Esophagus muscularis mucosa (tissue), 4 donors: Measurements from ENCODE around the gene ZFR.

Experiments
- CTCF ChIP-seq, 3 experiments: fragments of 200-600 bp in 2 of 3; fragments of 450-650 bp in 1 of 3; sonication (generic) in 2 of 3; IDR thresholded peaks; one replicate each; pipeline ENCODE4 v1.5.1; 2017 to 2019; ENCODE audit warnings: antibody characterized with exemption in 3 of 3, mild to moderate bottlenecking in 2 of 3, moderate library complexity in 1 of 3
- EP300 ChIP-seq: sonication (generic); formaldehyde crosslinking; IDR thresholded peaks from one replicate; pipeline ENCODE4 v1.6.1; 2017; ENCODE audit warnings: antibody characterized with exemption
- POLR2AphosphoS5 ChIP-seq, 2 donors: sonication (generic); formaldehyde crosslinking; IDR thresholded peaks; one replicate each; pipeline ENCODE4 v1.6.1; 2017; ENCODE audit warnings: antibody characterized with exemption in 2 of 2

DNA sequence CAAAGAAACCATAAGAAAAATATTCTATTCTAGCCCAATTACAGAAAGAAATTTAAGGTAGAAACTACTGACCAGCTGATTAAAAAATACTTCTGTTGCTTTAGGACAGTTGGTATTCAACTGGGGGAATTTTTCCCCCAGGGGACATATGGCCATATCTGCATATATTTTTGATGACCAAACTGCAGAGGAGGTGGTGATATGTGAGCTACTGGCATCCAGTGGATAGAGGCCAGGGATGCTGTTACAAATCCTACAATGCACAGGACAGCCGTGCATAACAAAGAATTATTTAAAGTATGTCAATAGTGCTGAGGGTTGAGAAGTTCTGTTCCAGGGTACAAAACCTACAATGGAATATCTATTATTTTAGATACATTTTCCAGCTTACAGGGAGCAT, 24.0 kb downstream of the ZFR start:
- TF ChIP-seq CTCF (IDR thresholded peaks at IDR 0.05) (no peak), EP300 (no peak), POLR2AphosphoS5 (IDR thresholded peaks at IDR 0.05) (no peak)
